Stimulated activated CD4-positive, alpha-beta T cell treated with anti-CD3 and anti-CD28 coated beads, Interleukin-4, amount 100 ng/mL, for 4 hours (primary cell): ENCODE data around the gene WDSUB1.

Experiments
- DNase-seq, 2 experiments: peaks; one replicate each; pipeline ENCODE4 v3.0.0-alpha.2; 2020

WDSUB1 gene

GRCh38 chr2:159285929-159286708 is at the start of gene WDSUB1:
TSS of gene WDSUB1 (minus strand) at chr2:159286703. CDS start at chr2:159283069, 3,634 bp downstream.
- peak; percentile 23 to 25 for DNase-seq

- DNase-seq = no peak
Observed at GRCh38 chr2:159326569-159327255, 40.2 kb upstream of the WDSUB1 start.

- no peak for DNase-seq
Observed at GRCh38 chr2:159322419-159322818, 35.9 kb upstream of the WDSUB1 start.

GRCh38 chr2:159317392-159318088 is 31.0 kb upstream of the WDSUB1 start:
- DNase-seq = no peak

- DNase-seq = no peak
Observed at GRCh38 chr2:159307942-159308341, 21.4 kb upstream of the WDSUB1 start.

GRCh38 chr2:159300586-159300985 is 14.1 kb upstream of the WDSUB1 start:
- DNase-seq = no peak

GRCh38 chr2:159298967-159299366 is 12.5 kb upstream of the WDSUB1 start:
- DNase-seq = no peak

- no peak for DNase-seq
Observed at GRCh38 chr2:159297042-159297707, 10.7 kb upstream of the WDSUB1 start.

- DNase-seq = no peak
Observed at GRCh38 chr2:159292157-159292556, 5.7 kb upstream of the WDSUB1 start.

GRCh38 chr2:159290289-159290907 is 3.9 kb upstream of the WDSUB1 start:
- no peak for DNase-seq

- no peak for DNase-seq
Observed at GRCh38 chr2:159287733-159288132, 1.2 kb upstream of the WDSUB1 start.

- peak; percentile 98 for DNase-seq
Observed at GRCh38 chr2:159286709-159287441, 372 bp upstream of the WDSUB1 start.

GRCh38 chr2:159285433-159285832 is 1.1 kb downstream of the WDSUB1 start:
- no peak for DNase-seq

GRCh38 chr2:159283529-159283928 is 3.0 kb downstream of the WDSUB1 start:
- DNase-seq = no peak

GRCh38 chr2:159281002-159281401 is 5.5 kb downstream of the WDSUB1 start:
- no peak for DNase-seq

GRCh38 chr2:159279700-159280099 is 6.8 kb downstream of the WDSUB1 start:
- DNase-seq = no peak

GRCh38 chr2:159275111-159275510 is 11.4 kb downstream of the WDSUB1 start:
- DNase-seq = no peak

- no peak for DNase-seq
Observed at GRCh38 chr2:159272156-159272555, 14.3 kb downstream of the WDSUB1 start.

GRCh38 chr2:159270744-159271379 is 15.6 kb downstream of the WDSUB1 start:
- no peak for DNase-seq

- no peak for DNase-seq
Observed at GRCh38 chr2:159267921-159268320, 18.6 kb downstream of the WDSUB1 start.

GRCh38 chr2:159266554-159266953 is 19.9 kb downstream of the WDSUB1 start:
- DNase-seq = no peak
